Panc1 (cell line): Measurements from ENCODE around the gene FOXD1. TPM values are rescaled to one million over a fixed set of nuclear protein-coding genes. Genes with fewer than 3 reads are reported as not detected.
"Not testable (repeated sequence)": the region's sequence is repeated elsewhere in the genome, so short reads cannot be mapped to it uniquely, and the experiment has no call there.

Source experiments
- ATAC-seq: fragments of 200-7000 bp; cut with Tn5 transposase; 2 replicates; pipeline ENCODE4 v1.9.1; 2020; ENCODE audit warnings: mild to moderate bottlenecking, moderate library complexity
- BruUV-seq: library from RNA; stranded (reverse); fragments of 400-500 nt; replicated peaks from 2 replicates; lab custom pipeline; 2021; lab: Mats Ljungman, UMichigan
- CTCF ChIA-PET: fragments of 300-600 bp; sonication (Branson Sonifier 250); formaldehyde crosslinking; loops from one replicate; lab custom pipeline; 2022; ENCODE audit warnings: antibody characterized with exemption; lab: Charles Lee
- POLR2A ChIA-PET: fragments of 300-600 bp; sonication (Branson Sonifier 250); formaldehyde crosslinking; loops from one replicate; lab custom pipeline; 2022; ENCODE audit warnings: antibody characterized with exemption; lab: Charles Lee
- DNase-seq: peaks from one replicate; pipeline ENCODE4 v3.0.0-alpha.2; 2010; ENCODE audit warnings: low read depth, low spot score
- H3K27ac ChIP-seq: 2 replicates; pipeline ENCODE4 v1.5.1; 2011; ENCODE audit warnings: mild to moderate bottlenecking, low read length, inconsistent platforms
- H3K27me3 ChIP-seq: fragments of 200-500 bp; sonication (Bioruptor generic); 2 replicates; pipeline ENCODE4 v1.6.0; 2014; ENCODE audit warnings: low read length, inconsistent platforms; ENCODE audit not compliant: control insufficient read depth, insufficient read depth
- H3K36me3 ChIP-seq: fragments of 200-500 bp; sonication (Bioruptor generic); 2 replicates; pipeline ENCODE4 v1.5.1; 2014; ENCODE audit warnings: inconsistent platforms, mild to moderate bottlenecking, low read length, moderate library complexity; ENCODE audit not compliant: control insufficient read depth, insufficient read depth
- H3K4me1 ChIP-seq: 2 replicates; pipeline ENCODE4 v1.5.1; 2011; ENCODE audit warnings: inconsistent platforms, mild to moderate bottlenecking, low read length, moderate library complexity; ENCODE audit not compliant: control insufficient read depth, insufficient read depth
- H3K4me3 ChIP-seq, 2 experiments: 2 replicates each; pipeline ENCODE4 v1.5.1; 2011 to 2012; ENCODE audit warnings: low read depth in 2 of 2, low read length in 2 of 2, mild to moderate bottlenecking in 2 of 2, inconsistent platforms in 1 of 2, moderate library complexity in 1 of 2
- H3K9me3 ChIP-seq: fragments of 200-500 bp; sonication (Bioruptor generic); 2 replicates; pipeline ENCODE4 v1.5.1; 2014; ENCODE audit warnings: low read depth, mild to moderate bottlenecking, inconsistent platforms, low read length, moderate library complexity; ENCODE audit not compliant: control insufficient read depth, insufficient read depth
- POLR2AphosphoS5 ChIP-seq: IDR thresholded peaks from 2 replicates; pipeline ENCODE4 v1.6.1; 2012; ENCODE audit warnings: mild to moderate bottlenecking, low read depth, low read length, moderate library complexity
- SIN3A ChIP-seq: IDR thresholded peaks from 2 replicates; pipeline ENCODE4 v1.6.1; 2012; ENCODE audit warnings: low read depth, mild to moderate bottlenecking, low read length, moderate library complexity, borderline replicate concordance; ENCODE audit not compliant: insufficient read depth
- TCF7L2 ChIP-seq: IDR thresholded peaks from 2 replicates; pipeline ENCODE4 v1.6.1; 2011; ENCODE audit warnings: mild to moderate bottlenecking, low read depth, low read length, inconsistent platforms
- in situ Hi-C: cut with HindIII; loops from 2 replicates; pipeline ENCODE4 v1.10.0; 2016; ENCODE audit warnings: low sequenced_read_pairs, low pct_unique_long_range_greater_than_20kb
- intact Hi-C: fragments of 100-400 bp; cut with micrococcal nuclease; formaldehyde crosslinking; loops from one replicate; pipeline ENCODE4 v1.10.0; 2022; ENCODE audit not compliant: unreplicated experiment
- total RNA-seq: library from RNA; stranded (reverse); gene quantifications from one replicate; pipeline ENCODE4 v1.2.1, GENCODE V29; 2021; ENCODE audit not compliant: unreplicated experiment
- TF ChIP-seq, protein P1 (sequence below): fragments of 450-650 bp; IDR thresholded peaks from 2 replicates; pipeline ENCODE4 v1.5.1; 2017; ENCODE audit warnings: mild to moderate bottlenecking
- TF ChIP-seq, protein P2 (sequence below), 2 experiments: IDR thresholded peaks; 2 replicates each; pipeline ENCODE4 v1.6.1; 2011 to 2012; ENCODE audit warnings: low read depth in 2 of 2, control low read depth in 1 of 2, low read length in 1 of 2, mild to moderate bottlenecking in 1 of 2, moderate library complexity in 1 of 2; ENCODE audit not compliant: insufficient read depth in 1 of 2

FOXD1 gene
- total RNA-seq, 1 experiment from 2014 or later, result 63.3 TPM

DNA sequence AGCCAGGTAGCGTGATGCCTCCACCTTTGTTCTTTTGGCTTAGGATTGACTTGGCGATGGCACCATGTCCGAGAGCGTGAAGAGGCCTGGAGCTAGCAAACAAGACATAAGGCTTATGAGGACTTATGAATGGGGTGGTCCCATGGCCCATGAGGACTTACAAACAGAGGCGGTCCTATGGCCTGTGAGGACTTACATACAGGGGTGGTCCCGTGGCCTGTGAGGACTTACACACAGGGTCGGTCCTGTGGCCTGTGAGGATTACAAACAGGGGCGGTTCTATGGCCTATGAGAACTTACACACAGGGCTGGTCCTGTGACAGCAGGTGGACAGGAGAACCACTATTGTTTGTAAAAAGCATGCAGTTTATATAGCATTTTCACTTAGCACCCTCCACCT is 21.3 kb upstream of the FOXD1 start:
- no peaks in the 10 kb centered on the region for H3K4me1 ChIP-seq
- TF ChIP-seq, protein P1, sequence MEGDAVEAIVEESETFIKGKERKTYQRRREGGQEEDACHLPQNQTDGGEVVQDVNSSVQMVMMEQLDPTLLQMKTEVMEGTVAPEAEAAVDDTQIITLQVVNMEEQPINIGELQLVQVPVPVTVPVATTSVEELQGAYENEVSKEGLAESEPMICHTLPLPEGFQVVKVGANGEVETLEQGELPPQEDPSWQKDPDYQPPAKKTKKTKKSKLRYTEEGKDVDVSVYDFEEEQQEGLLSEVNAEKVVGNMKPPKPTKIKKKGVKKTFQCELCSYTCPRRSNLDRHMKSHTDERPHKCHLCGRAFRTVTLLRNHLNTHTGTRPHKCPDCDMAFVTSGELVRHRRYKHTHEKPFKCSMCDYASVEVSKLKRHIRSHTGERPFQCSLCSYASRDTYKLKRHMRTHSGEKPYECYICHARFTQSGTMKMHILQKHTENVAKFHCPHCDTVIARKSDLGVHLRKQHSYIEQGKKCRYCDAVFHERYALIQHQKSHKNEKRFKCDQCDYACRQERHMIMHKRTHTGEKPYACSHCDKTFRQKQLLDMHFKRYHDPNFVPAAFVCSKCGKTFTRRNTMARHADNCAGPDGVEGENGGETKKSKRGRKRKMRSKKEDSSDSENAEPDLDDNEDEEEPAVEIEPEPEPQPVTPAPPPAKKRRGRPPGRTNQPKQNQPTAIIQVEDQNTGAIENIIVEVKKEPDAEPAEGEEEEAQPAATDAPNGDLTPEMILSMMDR, result no peak
- TF ChIP-seq, protein P2, sequence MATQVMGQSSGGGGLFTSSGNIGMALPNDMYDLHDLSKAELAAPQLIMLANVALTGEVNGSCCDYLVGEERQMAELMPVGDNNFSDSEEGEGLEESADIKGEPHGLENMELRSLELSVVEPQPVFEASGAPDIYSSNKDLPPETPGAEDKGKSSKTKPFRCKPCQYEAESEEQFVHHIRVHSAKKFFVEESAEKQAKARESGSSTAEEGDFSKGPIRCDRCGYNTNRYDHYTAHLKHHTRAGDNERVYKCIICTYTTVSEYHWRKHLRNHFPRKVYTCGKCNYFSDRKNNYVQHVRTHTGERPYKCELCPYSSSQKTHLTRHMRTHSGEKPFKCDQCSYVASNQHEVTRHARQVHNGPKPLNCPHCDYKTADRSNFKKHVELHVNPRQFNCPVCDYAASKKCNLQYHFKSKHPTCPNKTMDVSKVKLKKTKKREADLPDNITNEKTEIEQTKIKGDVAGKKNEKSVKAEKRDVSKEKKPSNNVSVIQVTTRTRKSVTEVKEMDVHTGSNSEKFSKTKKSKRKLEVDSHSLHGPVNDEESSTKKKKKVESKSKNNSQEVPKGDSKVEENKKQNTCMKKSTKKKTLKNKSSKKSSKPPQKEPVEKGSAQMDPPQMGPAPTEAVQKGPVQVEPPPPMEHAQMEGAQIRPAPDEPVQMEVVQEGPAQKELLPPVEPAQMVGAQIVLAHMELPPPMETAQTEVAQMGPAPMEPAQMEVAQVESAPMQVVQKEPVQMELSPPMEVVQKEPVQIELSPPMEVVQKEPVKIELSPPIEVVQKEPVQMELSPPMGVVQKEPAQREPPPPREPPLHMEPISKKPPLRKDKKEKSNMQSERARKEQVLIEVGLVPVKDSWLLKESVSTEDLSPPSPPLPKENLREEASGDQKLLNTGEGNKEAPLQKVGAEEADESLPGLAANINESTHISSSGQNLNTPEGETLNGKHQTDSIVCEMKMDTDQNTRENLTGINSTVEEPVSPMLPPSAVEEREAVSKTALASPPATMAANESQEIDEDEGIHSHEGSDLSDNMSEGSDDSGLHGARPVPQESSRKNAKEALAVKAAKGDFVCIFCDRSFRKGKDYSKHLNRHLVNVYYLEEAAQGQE (IDR thresholded peaks at IDR 0.05; ENCODE audit: insufficient read depth in 1 of 2, low read depth in 2 of 2, low read length in 1 of 2), result no peak
- no peak for TF ChIP-seq TCF7L2
- no peak for TF ChIP-seq POLR2AphosphoS5
- TF ChIP-seq SIN3A, result no peak
- no peak overlapping the region for H3K4me3 ChIP-seq
- DNase-seq, result no peak
- ATAC-seq, result no peak
- no TSS peak for BruUV-seq
- H3K9me3 ChIP-seq, result no peaks in the 10 kb centered on the region
- no peaks in the 10 kb centered on the region for H3K36me3 ChIP-seq
- ChIA-PET POLR2A (no interaction called here), CTCF (no interaction called here)
- peaks cover 2% of the 10 kb centered on the region; the same call in 1 of the 2 replicates for H3K27me3 ChIP-seq
- in situ Hi-C loops (no loop called here), intact Hi-C loops (no loop called here)
- no peak overlapping the region for H3K27ac ChIP-seq

DNA sequence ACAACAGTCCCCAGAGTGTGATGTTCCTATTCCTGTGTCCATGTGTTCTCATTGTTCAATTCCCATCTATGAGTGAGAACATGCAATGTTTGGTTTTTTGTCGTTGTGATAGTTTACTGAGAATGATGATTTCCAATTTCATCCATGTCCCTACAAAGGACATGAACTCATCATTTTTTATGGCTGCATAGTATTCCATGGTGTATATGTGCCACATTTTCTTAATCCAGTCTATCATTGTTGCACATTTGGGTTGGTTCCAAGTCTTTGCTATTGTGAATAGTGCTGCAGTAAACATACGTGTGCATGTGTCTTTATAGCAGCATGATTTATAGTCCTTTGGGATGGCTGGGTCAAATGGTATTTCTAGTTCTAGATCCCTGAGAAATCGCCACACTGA is 20.1 kb upstream of the FOXD1 start:
- H3K27ac ChIP-seq, ATAC-seq: not testable (repeated sequence)

DNA sequence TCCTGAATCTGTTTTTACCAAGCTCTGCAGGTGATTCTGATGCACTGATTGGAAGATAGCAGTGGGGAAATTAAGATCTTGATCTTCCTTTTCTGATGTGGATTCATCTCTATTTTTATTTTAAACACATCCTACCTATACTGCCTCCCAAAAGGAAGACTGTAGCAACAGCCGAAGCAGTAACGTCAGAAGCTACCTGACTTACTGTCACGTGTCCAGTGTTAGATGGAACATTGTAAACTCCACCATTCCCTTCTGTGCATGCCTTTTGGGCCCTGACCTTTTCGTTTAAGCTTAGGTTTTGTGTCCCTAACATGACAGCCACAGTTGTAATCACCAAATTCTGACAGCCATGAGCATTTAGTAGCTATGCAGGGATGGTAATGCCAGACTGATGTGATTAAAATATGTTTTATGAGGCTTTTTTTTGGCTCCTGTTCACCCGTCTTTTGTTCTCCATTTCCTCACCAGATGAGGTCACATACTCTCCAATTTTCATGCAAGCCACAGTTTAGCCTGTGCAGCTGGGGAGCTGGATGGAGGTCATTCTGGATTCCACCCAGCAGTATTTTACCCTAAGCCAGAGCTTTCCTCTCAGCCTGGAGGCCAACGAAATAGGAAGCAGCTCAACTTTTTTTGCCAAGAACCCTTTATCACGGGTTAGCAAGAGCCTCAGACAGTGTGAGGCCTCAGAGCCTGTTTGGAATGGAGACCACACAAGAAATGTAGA is 15.6 kb upstream of the FOXD1 start:
- H3K27ac ChIP-seq, result no peak overlapping the region
- H3K36me3 ChIP-seq, result no peaks in the 10 kb centered on the region
- intact Hi-C loops, result no loop called here
- H3K27me3 ChIP-seq, result peaks cover 2% of the 10 kb centered on the region; the same call in 1 of the 2 replicates
- no TSS peak for BruUV-seq
- H3K9me3 ChIP-seq, result no peaks in the 10 kb centered on the region
- no peak for TF ChIP-seq POLR2AphosphoS5
- no peak for TF ChIP-seq TCF7L2
- TF ChIP-seq SIN3A, result no peak
- TF ChIP-seq, protein P1, result no peak
- TF ChIP-seq, protein P2 (IDR thresholded peaks at IDR 0.05; ENCODE audit: insufficient read depth in 1 of 2, low read depth in 2 of 2, low read length in 1 of 2), result no peak
- ATAC-seq (no peak), DNase-seq (no peak)
- POLR2A ChIA-PET, result no interaction called here
- H3K4me1 ChIP-seq, result no peaks in the 10 kb centered on the region
- in situ Hi-C loops, result no loop called here
- CTCF ChIA-PET, result interaction anchor here (0.7 to 1.0 kb wide), 2 partner anchors 10 to 473 kb away, joined by 7 to 8 read pairs; no protein-coding TSS in a partner anchor
- no peak overlapping the region for H3K4me3 ChIP-seq

More for the DNA sequence above, 20.1 kb upstream of the FOXD1 start:
- H3K4me3 ChIP-seq, H3K36me3 ChIP-seq, H3K4me1 ChIP-seq, H3K9me3 ChIP-seq, intact Hi-C loops, BruUV-seq, DNase-seq, H3K27me3 ChIP-seq, POLR2A ChIA-PET, in situ Hi-C loops, CTCF ChIA-PET: not testable (repeated sequence)
